NCI-H2196 (cell line): ENCODE results near the gene SF3B3.

ENCODE experiments used
- DNase-seq: peaks from one replicate; lab custom pipeline; 2025; ENCODE audit not compliant: unreplicated experiment; lab: John Stamatoyannopoulos, UW

Gene SF3B3

DNA sequence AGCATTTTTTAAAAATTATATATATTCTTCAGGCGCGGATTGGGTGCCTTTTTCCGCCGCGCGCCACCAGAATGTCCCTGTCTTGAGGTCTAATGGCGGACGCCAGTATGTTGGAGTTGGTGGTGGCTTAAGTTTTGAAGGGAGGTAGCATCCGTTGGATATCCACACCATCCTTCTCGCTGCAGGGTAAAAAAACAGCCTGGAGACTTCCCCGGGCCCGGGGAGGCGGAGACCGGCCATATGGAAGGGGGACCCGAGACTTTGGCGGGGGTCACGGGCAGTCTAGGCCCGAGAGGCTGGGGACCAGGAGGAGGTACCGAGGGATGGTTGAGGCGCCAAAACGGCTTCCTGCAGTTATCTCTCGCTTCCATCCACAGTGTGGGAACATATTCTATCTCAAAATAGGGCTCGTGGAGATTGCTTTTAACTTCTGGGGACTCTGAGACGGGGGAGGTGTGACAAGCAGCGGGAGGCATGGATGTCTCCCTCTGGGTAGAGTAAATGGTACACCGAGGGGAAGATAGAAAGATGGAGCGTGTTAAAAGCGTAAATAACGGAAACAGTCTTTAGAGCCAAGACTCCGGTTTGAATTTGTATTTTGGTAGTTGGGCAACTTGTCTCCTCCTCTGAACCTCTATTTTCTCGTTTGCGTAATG is at the start of gene SF3B3:
SF3B3 (plus strand) TSS at position 74 of the 656 bp plus-strand sequence. CDS start 2,841 bp downstream, outside the sequence.
- DNase-seq = peak; percentile 61

DNA sequence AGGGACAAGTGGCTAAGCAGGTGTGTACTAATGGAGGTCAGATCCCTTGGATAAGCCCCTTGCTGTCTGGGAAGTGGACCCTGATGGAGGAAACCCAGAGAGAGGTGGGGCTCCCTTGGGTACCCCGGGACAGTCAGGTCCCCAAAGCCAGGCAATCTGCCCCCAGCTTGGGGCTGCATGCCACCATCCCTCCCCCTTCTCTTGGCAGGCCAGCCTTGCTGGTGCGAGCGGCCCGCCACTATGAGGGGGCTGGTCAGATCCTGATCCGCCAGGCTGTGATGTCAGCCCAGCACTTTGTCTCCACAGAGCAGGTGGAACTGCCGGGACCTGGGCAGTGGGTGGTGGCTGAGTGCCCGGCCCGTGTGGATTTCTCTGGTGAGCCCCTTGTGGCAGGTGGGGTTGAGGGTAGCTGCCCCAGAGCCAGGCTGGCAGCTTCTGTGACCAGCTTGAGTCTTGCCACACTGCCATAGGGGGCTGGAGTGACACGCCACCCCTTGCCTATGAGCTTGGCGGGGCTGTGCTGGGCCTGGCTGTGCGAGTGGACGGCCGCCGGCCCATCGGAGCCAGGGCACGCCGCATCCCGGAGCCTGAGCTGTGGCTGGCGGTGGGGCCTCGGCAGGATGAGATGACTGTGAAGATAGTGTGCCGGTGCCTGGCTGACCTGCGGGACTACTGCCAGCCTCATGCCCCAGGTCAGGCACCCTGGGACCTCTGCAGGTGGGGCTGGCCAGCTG is 49.1 kb upstream of the SF3B3 start:
- no peak for DNase-seq

DNA sequence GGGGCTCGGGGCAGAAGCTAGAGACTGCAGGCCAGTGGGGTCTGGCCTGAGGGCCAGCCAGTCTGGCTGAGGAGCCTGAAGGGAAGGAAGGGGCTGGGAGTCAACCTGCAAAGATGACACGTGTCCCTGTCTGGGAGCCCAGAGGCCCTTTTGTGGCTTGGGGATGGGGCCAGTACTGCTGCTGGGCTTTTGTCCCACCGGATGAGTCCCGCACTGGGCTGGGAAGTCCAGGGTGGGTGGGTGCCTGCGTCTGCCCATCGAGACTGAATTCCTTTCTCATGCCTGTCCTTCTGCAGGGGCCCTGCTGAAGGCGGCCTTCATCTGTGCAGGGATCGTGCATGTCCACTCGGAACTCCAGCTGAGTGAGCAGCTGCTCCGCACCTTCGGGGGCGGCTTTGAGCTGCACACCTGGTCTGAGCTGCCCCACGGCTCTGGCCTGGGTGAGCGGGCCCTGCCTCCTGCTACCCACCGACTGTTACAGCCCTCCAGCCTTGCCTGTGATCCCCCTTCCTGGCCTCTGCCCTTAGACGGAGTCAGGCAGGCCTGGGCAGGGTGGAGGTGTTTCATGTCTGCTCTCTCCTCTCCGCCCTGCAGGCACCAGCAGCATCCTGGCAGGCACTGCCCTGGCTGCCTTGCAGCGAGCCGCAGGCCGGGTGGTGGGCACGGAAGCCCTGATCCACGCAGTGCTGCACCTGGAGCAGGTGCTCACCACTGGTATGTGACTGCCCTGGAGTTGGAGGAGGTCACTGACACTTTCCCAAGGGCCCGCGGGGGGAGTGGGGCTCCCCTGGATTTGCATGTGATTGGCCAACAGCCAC is 48.4 kb upstream of the SF3B3 start:
- DNase-seq = no peak

- no peak for DNase-seq
Measured at GRCh38 chr16:70476272-70477020, 47.2 kb upstream of the SF3B3 start.

- no peak for DNase-seq
Measured at GRCh38 chr16:70478169-70478568, 45.4 kb upstream of the SF3B3 start.

DNA sequence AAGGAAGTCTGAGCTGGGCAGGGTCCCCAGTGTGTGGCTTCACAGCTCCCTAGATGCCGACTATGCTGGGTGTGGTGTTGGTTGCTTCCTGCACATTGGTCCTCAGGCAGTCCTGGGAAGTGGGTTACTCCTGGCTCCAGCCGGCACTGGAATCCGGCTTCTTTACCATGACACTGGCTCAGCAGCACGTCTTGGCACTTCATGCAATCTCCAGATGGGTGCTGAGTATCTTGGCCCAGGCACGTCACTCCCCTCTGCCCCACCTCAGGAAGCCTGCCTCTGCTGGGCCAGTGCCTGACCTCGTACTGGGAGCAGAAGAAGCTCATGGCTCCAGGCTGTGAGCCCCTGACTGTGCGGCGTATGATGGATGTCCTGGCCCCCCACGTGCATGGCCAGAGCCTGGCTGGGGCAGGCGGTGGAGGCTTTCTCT is 44.7 kb upstream of the SF3B3 start:
- DNase-seq = no peak

DNA sequence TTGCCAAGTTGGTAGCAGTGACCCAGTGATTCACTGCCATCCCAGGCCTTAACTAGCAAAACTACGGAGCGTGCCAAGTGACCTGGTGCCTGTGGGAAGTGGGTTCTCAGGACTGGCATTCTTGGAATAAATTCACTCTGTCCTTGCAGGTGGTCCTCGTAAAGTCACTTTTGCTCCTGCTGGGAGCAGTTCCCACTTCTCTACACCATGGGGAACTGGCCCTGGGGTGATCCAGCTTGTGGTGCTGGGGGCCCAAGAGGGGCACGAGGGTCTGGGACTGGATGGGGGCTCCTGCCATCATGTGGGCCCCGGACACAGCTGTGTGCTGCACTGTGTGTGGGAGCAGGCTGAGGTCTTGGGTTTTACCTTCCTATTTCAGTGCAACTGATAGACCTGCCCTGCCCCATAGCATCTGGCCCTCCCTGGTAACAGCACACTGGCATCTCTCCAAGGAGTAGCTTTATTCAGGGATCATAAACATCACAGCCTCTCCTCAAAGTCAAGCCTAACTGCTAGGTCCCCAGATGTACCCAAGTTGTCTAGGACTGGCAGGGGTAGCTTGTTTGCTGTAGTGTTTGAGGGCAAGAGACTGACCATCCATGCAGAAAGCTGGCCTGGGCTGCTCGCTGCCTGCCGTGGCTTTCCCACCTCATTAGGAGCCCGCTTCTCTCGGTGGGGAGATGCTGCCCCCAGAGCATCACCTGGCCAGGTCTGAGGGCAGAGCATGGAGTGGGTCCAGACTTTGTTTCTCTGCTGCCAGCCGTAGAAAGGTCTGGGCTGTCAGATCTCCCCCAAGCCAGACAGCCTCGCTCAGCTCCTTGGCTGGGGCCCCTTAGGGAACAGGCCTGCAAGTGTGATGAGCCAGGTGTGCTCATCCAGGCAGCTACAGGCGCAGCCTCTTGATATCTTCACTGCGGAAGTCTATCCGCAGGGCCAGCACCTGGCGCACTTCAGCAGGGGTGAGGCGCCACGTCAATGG is 43.2 kb upstream of the SF3B3 start:
- no peak for DNase-seq

DNA sequence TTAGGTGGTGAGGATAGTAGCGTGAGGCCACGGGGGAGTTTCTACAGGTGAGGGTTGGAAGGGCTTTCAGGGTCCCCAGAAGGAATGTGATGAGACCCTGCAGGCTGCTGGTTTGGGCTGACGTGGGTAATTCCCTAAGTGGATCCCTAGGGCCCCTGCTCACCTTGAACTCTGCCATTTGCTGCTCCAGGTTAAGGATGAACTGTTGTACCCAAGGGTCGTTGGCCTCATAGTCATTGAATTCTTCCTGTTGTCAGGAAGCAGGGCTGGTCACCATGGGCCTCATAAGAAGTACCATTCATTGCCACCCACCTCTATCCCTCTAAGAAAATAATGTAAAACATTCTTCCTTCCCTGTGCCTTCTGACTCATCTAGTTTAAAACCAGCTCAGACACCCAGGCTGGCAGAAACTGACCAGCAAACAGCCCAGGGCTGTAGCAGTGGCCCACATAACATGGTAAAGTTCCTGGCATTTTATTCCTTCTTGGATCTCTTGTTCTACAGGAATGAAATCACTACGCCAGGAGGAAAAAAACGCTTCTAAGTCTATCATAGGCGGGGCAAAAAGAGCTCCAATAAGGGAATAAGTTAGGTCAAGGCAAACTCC is 41.6 kb upstream of the SF3B3 start:
- no peak for DNase-seq

DNA sequence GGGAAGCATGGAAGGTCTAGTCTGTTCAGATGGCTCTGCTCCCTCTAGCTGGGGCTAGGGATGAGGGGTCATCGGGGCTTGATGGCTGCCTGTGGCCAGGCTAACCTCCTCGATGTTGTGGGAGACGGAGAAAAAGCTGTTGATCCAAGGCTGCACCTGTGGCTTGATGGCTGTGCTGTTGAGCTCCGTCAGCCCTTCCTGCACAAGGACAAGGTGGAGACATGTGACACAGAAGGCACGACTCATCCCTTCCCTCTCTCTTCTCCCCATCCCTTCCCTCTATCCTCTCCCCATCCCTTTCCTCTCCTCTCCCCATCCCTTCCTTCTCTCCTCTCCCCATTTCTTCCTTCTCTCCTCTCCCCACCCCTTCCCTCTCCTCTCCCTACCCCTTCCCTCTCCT is 41.0 kb upstream of the SF3B3 start:
- DNase-seq = no peak

- DNase-seq = no peak
Measured at GRCh38 chr16:70483426-70483825, 40.2 kb upstream of the SF3B3 start.

GRCh38 chr16:70484867-70485266 is 38.7 kb upstream of the SF3B3 start:
- DNase-seq = no peak

DNA sequence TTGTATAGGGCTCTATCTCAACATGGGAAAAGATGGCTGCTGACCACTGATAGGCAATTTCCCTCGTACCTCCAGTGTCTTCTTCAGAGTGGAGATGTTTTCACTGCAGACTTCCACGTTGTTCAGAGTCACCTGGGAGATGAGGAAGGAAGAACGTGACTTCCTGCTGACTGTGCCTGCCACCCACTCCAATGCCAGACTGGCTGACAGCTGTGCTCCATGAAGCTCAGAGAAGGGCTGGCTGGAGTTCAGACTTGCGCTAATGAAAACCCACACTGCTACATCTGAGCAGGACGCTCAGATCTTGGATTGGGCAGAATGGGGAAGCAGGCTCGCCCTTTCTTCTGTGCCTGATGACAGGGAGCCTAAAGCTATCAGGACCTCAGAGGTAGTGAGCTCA is 33.4 kb upstream of the SF3B3 start:
- DNase-seq = peak; percentile 18

DNA sequence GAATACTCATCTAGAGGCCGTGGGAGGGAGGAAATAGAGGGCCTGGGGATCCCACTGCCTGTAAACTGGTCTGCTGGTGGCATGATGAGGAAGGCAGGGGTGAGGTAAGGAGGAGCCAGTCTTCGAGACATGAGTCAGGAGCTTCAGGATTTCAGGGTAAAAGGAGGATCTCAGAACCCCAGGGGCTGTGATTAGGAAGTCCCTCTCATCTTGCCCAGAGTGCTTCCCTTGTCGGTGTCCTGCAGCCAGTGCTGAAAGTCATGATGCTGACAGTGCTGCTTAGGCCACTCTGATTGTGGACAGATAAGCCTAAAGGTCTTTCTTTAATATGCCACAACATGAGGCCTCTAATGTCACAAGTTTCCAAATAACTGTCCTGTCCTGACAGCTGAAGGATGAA is 29.8 kb upstream of the SF3B3 start:
- DNase-seq = no peak

DNA sequence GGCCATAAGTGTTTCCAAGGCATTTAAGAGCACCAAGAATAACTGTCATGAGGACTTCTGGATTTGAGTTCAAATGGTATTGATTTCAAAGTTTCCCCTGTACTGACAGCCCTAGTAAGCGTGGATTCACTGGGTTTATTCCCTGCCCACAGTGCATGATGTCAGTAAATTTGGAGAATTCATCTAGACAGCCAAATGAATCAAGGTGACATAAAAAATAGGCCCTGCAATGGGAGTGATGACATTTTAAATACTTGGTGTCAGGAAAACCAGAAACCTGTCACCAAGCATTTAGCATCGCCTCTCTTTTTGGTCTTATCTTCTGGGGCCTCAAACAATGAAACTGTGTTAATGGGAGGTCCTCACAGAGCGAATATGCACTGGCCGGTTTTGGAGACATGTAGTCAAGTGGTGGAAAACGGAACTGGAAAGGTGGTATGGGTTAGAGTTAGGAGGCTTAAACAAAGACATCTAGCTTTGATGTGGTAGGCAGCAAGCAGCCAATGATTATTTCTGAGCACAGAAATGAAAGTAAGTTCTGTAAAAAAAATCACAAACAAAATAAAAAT is 29.3 kb upstream of the SF3B3 start:
- DNase-seq = no peak

DNA sequence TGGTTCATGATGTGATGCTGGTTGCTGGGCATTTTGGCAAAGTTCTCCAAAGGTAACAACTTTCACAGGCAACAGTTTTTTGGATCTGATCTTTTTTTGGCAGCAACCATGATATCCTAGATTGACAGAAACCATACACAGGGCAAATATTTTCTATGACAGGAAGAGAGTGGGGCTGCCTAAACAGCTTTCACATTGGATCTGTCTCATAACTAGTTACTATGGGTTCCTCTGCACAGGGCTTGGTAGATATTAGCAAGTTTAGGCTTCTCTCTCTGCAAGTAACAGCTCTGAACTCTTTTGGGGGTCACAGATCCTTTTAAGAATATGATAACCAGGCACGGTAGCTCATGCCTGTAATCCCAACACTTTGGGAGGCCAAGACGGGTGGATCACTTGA is 28.8 kb upstream of the SF3B3 start:
- no peak for DNase-seq

DNA sequence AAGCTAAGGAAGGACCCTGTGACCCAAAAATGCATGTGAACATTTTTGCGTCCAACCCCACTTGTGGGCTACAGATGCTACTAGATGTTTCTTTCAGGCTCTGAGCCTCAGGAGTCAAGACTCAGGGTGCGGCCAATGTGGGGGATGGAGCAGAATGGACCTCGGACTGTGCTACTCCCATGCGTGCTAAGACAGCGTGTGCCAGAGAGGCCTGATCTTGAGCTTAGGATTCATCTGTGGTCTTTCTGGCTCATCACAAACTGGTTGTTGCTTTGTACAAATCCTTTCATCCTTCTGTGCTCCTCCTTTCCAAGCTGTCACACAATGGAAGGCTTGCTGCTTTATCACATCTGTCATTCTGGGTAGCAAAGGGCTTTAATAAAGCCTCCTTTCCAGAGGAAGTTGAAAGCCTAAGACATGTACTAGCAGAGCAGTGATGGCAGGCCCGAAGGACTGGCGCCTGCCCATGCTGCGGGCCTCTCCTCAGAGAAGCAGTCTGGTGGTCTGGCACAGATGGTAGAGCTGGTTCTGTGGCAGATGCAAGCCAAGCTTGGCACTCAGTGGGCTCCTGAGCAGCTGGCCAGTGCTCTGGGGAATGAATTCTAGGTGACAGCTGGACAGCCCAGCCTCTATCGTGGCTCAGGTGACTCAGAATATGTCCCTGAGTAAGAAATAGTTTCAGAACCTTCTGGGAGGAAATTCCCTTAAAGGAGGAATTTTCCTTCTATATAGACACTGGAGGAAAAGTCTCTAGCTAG is 28.0 kb upstream of the SF3B3 start:
- DNase-seq = no peak

DNA sequence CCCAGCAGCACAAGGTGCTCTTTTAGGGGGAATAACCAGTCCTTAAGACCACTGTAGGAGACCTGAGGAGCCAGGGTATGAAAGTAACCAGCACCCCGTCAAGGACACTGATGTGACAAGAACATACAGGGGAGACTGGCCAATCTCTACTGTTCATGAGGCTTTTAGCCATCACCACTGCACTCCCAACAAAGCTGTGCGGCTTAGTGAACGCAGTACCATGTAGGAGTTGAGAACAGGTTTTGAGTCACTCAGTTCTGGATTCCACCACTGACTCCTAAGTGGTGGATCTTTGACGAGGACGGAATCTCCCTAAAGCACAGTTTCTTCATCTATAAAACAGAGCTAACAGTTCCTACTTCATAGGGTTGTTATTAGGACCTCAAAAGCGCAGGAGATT is 27.1 kb upstream of the SF3B3 start:
- DNase-seq = no peak

DNA sequence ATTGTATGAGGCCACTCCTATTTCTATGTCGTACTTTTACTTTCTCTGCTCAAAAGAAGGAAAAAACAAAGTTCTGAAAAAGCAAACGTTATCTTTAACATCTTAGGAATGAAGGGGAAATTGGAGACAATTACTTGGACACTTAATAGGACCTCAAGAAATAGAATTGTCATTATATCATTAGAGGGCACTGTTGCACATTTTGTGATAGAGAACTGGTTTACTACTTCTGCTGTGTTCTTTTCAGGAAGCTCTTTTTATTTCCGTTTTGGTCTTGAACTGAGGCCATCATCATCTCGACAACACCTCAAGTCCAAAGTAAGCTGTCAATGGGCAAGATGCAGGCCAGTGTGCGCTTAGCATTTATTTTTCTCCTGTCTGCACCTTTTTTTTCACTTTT is 14.9 kb upstream of the SF3B3 start:
- no peak for DNase-seq

DNA sequence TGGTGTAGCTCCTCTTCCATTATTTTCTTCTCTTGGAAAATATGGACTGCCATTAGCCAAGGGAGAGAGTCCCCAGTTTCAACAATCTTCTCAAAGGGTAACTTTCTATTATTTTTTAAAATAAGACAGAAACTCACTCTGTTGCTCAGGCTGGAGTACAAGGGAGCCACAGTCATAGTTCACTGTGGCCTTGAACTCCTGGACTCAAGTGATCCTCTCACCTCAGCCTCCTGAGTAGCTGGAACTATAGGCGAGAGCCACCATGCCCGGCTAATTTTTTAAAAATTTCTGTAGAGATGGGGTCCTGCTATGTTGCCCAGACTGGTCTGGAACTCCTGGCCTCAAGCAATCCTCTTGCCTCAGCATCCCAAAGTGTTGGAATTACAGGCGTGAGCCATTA is 13.4 kb upstream of the SF3B3 start:
- no peak for DNase-seq
